HG03558 (cell line): ENCODE data around the gene FEZF1.
"Not testable (repeated sequence)": the region's sequence is repeated elsewhere in the genome, so short reads cannot be mapped to it uniquely, and the experiment has no call there.

ENCODE experiments used
- ATAC-seq: cut with Tn5 transposase; IDR thresholded peaks from one replicate; pipeline ENCODE4 v1.9.1; 2021; ENCODE audit warnings: moderate number of reproducible peaks; ENCODE audit not compliant: unreplicated experiment; ENCODE audit errors: extremely low read depth

FEZF1 gene

DNA sequence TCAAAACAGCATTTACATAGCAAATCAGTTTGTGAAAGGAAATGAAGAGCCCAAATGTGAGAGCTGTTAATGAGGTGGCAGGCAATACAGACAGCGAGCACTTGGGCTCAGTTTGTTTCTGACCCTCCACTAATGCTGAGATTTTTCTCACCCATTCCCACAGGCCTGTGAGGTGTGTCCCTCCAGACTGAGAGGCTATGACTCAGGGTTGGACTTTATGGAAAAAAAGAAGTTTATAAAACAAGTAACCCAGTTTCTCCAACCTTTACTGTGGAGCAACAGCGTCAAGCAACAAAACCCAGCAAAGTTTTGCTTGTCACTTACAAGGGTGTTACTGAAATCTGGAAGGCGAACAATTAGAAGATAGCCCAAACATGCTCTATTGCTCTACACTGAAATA lies 4.9 kb upstream of the FEZF1 start:
- no peak for ATAC-seq

- no peak for ATAC-seq
Observed at GRCh38 chr7:122307228-122307621, 2.7 kb upstream of the FEZF1 start.

GRCh38 chr7:122306320-122307227 lies 2.0 kb upstream of the FEZF1 start:
- no peak for ATAC-seq

DNA sequence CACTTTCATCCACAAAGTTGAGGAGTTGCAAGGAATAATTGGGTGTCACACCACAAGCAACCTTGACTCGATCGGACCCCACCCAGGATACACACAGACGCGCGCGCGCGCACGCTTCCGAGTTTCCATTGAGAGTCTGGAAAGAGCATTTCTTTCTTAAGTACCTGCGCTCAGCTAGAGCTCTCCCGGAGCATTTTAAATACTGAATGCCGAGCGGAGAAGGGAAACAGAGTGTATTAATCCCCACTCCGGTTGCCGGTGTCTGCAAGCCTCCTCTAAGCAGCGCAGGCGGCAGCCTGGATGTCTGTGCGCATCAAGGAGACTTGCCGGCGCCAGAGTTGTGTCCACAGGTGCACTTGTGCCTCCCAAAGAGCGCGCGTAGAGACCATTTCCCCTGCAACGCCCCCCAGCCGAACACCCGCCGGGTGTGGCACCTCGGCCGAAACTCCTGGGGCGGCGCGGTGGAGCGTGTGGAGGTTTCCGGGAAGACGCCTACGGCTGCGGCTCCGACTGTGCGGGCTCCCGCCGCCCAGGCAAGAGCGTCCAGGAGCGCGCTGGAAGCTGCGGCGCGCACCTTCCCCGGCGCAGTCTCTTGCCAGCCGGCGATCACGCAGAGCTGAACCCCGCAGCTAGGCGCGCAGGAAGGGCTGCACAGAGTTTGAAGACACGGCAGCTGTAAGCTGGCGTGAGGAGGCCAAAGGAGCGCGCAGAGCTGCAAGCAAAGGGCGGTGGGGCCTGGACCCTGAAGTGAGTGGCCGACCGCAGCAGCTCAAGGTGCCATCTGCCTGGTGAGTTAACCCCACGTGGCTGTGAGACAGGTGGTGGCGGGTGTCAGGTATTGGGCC lies 1.1 kb upstream of the FEZF1 start:
- ATAC-seq = no peak

DNA sequence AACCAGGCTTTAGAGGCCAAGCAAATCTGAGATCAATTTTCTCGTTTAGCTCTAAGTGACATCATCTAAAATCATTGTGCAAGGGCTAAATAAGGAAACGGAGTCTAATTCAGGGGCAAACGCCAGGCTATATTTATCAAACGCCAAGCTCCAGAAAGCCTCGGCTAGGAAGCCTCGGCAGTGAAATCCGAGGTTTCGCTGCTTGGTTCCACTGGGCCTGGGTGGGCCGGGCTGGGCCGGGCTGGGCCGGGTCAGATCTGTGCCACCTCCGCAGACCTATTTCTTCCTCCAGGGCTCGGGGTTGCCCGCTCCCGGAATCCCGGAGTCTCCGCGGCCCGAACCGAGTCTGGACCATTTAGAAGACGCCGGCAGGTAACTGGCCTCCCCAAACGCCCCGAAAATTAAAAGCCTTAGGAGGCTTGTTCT lies 459 bp upstream of the FEZF1 start:
- ATAC-seq = no peak

GRCh38 chr7:122303531-122304318 lies 825 bp downstream of the FEZF1 start:
- no peak for ATAC-seq

DNA sequence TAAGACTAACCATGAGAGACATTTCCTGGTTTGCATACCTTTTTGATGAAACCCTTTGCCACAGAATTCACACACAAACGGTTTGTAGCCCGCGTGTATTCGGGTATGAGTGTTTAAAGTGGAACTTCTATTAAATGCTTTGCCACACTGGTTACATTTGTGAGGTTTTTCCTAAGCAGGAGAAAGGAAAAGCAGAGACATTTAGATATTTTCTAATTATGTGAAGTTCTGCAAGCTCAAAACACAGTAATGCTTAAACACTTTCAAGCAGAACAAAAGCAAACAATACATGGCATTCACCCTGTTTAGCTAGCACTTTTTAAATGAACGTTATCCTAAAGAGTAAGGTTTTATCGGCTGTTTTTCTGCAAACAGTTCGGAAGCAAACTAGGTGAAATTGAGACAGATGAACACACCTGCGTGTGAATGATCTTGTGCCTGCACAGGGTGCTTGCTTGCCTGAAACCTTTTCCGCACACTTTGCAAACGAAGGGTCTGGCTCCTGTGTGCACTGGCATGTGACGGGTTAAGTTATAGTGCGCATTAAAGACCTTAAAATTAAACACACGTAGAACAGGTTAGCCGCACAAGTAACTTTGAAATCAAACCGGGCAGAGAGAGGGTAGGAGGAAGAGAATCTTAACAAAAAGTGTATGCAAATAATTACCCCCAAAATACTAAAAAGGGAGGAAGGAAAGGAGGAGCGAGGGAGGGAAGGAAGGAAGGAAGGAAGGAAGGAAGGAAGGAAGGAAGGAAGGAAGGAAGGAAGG lies 1.6 kb downstream of the FEZF1 start:
- no peak for ATAC-seq

DNA sequence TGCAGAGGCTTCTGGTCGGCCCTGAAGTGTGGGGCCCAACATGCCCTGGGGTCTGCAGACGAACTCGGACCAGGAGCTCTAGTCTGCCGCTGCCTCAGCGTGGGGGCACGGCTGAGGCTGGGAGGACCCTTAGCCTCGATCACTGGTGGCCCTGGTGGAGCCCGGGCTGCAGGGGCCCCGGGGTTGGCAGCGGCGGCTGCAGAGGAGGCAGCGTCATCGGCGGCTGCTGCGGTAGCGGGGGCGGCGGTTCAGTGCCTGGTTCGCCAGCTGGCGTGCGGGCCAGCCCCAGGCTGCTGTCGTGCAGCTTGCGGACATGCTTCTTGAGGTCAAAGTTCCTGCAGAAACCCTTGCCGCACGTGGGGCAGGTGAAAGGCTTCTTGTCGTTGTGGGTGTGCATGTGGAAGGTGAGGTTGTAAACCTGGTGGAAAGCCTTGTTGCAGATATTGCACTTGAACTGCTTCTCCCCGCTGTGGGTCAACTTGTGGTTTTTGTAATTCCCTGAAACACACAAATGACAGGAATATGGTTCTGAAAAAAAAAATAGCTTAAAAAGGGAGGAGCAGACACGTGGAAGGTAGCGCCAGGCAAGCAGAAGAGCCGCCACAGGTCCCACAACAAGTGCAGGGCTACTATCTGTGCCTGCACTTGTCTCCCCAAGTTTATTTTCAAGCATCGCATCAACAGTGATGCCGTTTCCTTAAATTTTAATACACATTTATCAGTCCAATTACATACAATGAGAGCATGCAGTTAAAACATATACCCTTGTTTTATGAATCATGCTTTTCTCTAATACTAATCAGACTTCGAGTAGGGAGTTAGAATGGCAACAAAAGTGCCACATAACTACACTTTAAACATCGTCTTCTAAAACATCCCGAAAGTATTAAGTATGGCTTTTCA lies 2.4 kb downstream of the FEZF1 start:
- ATAC-seq = no peak

GRCh38 chr7:122300956-122301833 lies 3.4 kb downstream of the FEZF1 start:
- no peak for ATAC-seq

DNA sequence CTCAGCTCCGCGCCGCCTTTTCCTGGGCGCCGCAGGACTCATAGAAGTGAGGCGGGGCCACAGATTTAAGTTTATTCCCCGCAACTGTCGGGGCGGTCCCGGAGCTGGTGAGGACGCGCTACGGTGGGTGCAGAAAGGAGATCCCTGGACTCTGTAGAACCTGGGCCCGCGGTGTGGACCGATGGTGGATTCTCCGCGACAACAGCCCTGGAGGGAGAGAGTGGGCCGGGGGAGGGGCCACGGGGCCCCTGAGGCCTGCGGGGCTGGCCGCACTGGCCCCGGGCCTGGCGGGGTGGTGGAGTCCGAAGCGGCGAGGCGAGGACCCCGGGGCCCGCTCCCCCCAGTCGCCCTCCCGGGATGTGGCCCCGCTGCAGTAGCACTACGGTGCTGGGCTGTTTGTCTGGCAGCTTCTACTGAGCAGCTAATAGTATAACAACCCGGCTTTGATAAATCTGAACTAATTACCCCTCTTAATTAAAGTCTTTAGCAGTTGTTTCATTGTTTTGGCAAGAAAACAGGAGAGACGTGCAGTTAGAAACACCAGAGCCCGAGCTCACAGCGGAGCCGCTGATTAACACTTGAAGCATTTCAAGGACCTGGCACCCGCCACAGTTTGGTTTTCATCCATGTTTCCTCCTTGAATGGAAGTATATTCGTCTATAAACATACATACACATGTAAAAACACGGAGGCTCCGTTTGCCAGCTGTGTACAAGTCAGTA lies 4.2 kb downstream of the FEZF1 start:
- no peak for ATAC-seq

- ATAC-seq = no peak
Observed at GRCh38 chr7:122299624-122300210, 4.8 kb downstream of the FEZF1 start.

GRCh38 chr7:122298618-122299017 lies 5.9 kb downstream of the FEZF1 start:
- ATAC-seq = no peak

DNA sequence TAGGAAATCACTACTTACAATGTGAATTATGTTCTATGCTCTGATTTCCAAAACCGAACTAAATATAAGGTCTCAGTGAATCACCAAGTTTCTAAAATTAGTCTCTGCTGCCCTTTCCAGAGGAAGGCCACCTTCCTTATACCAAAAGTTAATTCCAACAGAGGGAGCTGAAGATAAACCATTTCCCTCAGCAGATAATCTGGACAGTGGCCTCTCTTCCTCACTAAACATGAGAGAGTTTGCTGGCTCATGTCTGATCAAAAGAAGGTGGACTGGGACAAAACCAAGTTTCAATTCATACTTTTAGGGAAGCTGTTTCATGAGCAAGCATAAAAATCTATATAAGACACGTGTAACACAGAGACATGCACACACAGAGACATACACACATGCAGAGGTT lies 6.4 kb downstream of the FEZF1 start:
- ATAC-seq = no peak

- no peak for ATAC-seq
Observed at GRCh38 chr7:122291189-122291588, 13.4 kb downstream of the FEZF1 start.

GRCh38 chr7:122290476-122290875 lies 14.1 kb downstream of the FEZF1 start:
- ATAC-seq = no peak

DNA sequence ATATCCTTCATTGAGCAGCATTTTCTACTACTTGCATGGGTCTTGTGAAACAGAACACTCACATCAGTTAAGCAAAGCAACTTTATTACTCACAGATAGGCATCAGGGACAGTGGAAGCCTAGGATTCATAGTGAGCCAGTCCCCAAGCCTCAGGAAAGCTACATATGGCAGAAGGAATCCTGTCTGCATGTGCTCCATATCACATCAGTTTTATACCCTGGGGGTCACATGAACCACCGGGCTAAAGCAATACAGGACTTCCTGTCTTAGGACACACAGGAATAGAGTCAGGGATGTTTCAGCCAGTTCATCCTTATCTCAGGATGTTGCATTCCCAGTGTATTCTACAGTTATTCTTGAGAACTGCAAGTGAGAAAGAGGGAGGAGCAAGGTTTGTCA lies 15.1 kb downstream of the FEZF1 start:
- ATAC-seq = no peak

- ATAC-seq = not testable (repeated sequence)
Observed at GRCh38 chr7:122284608-122285007, 19.9 kb downstream of the FEZF1 start.
